Measurements from ENCODE around the gene TGM2.

TGM2 gene

DNA sequence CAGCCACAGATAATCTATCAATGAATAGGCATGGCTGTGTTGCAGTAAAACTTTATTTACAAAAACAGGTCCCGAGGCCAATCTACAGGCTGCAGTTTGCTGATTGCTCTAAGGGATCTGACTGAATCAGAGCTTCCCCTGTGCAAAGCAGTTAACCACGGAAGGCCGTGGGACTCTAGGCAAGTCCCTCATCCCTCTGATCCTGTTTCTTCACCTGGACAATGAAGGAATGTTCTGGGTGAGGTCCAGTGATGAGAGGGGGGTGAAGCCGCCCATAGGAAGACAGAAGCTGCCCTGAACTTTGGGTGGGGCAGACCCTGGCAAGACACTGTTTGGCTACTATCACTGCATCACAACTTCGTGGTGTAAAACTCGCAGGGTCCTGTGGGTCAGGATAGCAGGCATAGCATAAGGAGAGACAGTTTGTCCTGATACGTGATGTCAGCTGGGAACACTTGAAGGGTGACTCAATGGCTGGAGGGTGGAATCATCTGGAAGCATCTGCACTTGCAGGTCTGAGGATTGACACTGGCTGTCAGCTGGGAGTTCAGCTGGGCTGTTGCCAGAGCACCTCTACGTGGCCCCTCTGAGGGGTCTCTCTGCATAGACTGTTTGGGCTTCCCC is 33.3 kb upstream of the TGM2 start:
- DNase-seq = no peak

DNA sequence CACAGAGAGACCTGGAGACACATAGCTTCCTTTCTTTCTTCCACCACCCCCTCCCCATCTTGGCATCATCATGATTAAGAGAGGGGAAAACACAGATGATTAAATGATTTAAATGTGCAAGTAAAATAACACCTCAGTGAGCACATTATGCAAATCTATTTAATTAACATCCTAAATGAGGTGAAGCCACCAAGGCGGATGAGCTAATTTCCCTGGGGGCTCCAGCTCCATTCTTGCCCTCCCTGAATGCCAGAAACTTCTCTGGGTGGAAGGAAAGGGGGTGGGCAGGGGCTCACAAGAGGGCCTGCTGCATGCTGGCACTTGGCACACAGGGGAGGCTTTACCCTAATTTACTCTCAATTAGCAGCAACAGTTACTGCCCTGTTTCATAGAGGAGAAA is 32.5 kb upstream of the TGM2 start:
- no peak for DNase-seq

DNA sequence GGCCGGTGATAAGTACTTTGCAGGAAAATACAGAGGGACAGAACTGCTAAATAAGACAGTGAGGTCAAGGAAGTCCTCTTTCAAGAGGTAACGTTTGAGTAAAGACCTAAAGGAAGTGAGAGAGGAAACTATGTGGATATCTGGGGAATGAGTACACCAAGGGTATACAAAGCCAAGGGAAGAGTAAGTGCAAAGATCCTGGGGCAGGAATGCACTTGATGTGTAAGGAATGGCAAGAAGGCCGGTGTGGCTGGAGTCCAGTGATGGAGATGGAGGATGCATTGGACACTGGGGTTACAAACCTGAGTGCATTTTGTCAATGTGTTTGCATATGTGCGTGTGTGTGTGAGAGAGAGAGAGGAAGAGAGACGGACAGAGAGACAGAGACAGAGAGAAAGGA is 32.1 kb upstream of the TGM2 start:
- DNase-seq = no peak

DNA sequence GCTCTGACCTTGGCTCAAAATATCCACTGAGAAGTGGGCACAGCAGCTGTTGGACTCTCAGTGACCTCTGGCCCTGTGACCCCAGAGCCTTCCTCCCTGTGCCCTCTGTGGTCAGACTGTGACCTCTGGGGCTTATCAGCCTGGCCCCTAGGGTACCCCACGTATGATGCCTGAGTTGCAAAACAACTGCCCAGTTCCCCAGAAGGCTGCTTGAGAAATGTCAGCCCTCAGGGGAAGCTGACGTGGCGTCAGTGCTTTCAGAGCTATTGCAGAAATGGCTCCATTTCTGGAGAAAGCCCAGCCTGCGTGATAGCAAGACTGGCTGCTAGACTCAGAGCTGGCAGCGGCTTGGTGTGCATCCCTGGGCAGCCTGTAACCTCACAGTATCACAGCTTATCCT is 31.5 kb upstream of the TGM2 start:
- DNase-seq = no peak

DNA sequence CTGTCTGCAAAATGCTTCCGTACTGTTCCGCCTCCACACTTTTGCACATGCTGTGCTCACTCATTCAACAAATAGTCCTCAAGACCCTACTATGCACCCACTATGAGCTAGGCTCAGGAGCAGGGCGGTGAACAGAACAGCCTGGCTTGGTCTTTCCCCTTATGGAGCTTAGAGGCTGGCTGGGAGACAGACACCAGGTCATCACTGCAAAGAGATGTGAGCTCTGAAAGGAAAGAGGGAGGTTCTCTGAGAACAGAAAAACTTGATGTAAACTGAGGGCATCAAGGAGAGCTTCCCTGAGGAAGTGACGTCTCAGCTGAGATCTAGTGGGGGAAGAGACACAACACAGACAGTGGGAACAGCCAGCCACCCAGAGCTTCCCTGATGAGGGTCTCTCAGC is 31.0 kb upstream of the TGM2 start:
- DNase-seq = no peak

DNA sequence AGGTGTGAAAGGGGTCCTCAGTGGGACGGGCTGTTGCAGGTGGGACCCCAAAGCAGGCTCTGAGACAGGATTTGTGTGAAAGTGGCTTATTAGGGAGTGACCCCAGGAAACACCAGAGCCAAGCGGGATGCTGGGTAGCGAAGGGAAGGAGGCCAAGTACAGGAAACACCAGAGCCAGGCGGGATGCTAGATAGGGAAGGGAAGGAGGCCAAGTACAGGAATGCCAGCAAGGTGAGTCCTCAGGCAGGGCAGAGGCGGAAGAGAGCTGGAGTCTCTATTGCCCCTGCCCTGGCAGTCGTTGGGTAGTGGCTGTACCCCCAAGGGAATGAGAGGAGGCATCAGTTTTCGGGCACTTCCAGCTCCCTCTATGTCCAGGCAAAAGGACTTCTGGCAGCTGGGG is 30.5 kb upstream of the TGM2 start:
- DNase-seq = no peak

DNA sequence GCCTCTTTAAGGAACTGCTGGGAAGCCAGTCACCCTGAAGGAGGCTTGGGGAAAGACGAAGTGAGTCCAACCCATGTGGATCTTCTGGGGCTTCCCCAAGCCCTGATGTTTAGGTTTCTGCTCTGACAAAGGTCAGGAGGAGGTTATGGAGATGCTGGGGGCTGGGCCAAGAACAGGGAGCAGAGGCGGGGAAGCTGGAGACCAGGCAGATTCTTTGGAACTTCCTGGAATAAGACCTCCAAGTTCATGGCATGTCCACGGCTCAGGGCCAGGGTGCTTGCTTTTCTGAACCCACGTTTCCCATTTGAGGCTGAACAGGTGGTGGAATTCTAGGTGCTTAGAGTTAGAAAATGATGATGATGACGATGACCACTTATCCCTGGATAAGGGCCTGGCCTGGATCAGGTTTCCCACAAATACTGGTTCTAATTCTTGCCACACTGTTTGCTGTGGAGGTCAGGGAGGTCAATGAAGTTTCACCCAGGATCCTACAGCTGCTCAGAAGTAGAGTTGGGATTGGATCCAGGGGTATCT is 30.0 kb upstream of the TGM2 start:
- DNase-seq = no peak

DNA sequence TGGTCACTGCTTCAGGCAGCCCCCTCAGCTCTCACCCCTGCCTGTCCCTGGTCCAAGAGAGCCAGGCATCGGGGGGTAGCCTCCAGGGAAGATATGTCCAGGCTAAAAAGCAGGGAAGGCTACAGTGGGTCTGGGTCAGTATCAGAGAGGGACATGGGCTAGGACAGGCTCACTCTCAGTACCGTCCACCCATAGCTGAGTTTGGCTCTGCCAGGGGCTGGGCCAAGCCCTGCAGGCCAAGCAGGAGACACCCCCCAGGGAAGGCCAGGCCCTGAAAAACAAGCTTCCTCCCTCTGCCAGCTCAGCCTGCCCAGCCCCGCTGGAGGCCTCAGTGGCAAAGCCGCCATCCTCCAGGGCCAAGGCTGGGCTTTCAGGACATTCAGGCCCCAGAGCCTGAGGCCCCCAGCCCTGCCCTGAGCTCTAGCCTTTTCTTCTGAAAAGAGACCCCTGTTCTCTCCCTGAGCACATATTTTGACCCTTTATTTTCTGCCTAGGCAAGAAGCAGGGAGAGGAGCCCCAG is 28.6 kb upstream of the TGM2 start:
- no peak for DNase-seq

DNA sequence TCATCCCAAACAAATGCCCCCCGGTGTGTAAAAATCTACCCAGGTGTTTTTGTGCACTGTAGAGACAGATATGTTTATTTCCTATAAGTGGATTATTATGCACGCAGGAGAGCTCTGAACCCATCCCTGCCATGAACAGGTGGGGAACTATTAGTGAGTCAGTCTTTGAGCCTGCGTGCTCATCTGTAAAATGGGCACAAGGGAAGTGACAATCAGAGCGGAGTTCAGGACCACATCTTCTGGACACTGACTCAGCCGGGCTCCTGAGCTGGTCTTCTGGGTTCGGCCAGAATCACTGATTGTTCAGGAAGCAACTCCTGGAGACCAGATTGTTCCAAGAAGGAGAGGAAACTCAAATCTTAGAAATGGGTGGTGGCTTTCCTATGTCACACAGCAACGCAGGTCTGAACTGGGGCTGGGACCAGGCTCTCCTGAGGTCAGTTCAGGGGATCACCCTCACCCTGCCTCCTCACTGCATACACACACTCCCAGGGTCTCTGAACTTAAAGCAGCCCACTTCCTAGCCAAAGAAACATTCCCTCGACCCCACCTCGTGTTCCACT is 27.3 kb upstream of the TGM2 start:
- DNase-seq = no peak

DNA sequence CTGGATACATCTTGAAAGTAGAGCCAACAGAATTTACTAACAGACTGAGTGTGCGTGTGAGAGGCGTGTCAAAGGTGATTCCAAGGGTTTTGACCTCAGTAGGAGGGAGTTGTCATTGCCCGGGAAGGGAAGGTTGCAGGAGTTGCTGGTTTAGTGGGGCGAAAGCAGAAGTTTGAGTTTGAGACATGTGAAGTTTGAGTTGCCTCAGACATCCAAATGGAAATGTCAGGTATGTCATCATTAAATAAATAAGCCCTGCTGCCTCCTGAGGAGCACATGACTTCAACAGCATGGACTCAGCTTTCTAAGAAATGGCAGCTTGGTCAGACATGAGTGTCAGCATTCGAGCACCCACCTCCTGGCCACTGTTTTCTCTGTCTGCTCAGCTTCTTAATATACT is 26.6 kb upstream of the TGM2 start:
- no peak for DNase-seq

DNA sequence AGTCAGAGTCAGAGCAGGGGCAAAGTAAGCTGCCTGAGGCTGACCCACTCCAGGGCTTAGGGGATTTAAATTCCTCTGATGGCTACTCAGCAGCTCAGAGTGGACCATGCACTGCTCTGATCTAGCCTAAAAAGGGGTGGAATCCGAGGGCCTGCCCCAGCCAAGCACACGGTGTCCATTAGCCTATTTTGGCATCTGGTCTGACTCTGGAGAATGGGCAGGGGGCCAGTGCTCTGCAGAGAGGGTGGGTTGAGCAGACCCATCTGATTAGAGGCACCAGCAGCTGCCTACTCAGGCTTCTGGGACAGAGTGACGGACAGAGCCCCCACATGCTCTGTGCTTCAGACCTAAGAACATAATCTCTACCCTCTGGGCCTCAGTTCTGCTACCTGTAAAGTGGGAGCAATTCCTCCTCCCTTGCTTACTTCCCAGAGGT is 25.9 kb upstream of the TGM2 start:
- DNase-seq = no peak

DNA sequence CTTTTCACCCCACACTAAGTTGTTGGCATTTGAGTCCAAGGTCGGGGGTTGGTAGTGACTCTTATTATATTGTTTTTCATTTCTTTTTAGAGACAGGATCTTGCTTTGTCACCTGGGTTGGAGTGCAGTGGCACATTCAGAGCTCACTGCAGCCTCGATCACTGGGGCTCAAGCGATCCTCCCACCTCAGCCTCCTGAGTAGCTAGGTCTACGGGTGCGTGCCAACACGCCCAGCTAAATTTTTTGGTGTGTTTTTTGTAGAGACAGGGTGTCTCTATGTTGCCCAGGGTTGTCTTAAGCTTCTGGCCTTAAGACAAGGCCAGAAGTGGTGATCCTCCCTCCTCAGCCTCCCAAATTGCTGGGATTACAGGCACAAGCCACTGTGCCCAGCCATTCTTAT is 25.1 kb upstream of the TGM2 start:
- DNase-seq = no peak

DNA sequence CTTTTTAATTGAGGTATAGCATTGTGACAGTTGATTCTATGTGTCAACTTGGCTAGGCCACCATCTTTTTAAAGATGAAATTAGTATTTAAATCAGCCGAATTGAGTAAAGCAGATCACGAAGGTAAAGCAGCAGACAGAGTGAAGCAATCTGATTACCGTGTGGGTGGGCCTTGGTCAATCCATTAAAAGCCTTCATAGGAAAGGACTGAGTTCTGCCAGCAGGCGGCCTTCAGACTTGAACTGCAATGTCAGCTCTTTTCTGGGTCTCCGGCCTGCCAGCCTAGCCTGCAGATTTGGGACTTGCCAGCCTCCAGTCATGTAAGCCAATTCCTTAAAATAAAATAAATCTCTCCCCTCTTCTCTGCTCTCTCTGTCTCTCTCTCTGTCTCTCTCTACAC is 22.4 kb upstream of the TGM2 start:
- no peak for DNase-seq

DNA sequence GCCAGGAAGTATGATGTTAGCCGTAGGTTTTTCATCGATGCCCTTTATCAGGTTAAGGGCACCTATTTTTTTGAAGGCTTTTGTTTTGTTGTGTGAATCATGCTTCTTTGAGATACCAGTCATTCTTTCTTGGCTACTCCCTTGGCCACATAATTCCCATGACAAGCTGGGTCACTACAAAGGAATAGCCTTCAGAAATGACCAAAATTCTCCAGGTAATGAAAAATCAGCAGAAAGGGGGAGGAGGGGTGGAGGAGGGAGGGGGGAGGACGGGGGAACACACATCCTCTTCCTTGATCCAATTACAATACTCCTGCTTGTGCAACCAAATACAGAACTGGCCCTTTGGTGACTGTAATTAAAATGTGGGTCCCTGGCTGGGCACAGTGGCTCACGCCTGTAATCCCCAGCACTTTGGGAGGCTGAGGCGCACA is 21.7 kb upstream of the TGM2 start:
- no peak for DNase-seq

DNA sequence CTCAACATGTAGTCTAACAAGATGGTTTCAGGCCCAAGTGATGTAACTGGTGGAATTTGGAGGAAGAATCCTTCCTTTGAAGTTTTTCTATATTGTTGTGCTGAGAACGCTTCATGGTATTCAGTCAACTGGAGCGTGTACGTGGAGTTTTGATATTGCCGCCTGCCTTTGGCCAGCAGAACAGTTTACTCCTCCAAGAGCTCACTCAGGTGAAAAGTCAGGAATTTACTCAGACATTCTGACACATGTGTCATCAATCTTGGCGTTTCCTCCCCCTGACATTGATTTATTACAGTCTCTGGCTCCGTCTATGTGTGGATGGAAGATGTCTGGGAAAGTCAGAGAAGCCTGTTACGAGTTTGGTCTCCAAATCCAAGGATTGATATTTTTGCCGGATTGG is 19.0 kb upstream of the TGM2 start:
- DNase-seq = no peak

DNA sequence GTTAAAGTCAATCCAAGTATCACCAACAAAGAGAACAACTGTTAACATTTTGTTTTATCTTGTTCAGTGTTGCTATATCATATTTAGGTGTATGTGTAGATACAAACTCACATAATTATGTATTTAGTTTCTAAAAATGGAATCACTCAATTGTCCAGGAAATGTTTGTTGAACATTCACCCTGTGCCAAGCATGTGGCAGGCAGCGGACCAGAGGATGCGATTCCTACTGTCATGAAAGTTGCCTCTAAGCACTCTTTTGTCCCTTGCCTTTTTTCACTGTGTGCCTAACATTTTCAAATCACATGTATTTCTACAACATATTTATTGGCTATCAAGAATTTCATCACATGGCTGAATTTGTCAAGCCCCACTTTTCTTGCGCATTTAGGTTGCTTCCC is 16.9 kb upstream of the TGM2 start:
- no peak for DNase-seq

DNA sequence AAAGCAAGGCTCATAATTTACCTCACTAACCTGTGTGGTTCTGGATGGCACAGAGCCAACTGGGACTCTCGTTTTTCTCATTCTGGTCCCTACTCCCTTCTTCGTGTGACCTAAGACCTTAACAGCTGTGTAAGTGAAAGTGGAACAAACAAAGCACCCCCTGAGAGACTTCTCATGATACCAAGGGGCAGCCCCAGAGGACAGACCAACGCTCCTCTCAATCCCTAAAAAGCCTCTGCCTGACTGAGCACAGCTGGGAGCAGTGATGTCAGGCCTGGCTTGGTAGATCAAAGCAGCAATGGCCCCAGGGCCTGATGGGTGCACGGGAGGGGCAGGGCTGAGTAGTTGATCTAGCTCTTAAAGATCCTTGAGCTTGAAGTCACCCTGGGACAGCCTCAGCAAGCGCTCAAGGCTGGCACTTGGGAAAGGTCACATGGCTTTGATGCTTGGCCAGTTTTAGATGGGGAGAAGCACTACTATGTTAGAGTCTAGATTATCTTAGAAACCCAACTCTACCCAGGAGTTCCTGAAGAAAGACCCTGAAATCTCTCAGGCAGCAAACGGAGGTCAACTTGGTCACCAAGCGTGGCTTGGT is 16.2 kb upstream of the TGM2 start:
- no peak for DNase-seq

DNA sequence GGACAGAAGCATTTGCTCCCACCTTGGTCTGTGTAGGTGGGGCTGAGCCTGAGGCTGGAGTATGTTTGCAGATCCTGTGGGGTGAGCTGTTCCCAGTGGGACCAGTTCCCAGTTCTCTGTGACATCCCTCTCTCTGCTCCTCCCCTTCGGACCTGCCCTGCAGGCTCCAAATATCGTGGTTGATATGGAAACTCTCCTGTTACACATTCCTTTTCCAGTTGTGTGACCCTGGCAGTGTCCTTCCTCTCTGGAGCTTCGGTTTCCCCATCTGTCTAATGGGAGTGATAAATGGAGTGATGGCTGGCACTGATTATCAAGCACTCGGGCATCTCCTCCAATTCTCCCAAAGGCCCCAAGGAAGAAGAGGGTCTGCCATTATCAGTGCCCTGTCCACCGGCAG is 15.7 kb upstream of the TGM2 start:
- no peak for DNase-seq

DNA sequence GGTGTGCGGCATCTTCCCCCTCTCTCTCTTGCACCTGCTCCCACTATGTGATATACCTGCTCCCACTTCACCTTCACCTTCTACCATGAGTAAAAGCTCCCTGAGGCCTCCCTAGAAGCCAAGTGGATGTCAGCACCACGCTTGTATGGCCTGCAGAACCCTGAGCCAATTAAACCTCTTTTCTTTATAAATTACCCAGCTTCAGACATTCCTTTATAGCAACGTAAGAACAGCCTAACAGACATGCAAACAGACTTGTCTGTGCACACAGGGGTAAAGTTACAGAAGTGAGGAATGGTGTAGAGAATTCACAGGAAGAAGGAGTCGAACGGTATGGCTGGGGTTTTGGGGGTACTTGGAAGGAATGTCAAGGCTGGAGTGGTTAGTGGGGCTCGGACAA is 14.8 kb upstream of the TGM2 start:
- no peak for DNase-seq

DNA sequence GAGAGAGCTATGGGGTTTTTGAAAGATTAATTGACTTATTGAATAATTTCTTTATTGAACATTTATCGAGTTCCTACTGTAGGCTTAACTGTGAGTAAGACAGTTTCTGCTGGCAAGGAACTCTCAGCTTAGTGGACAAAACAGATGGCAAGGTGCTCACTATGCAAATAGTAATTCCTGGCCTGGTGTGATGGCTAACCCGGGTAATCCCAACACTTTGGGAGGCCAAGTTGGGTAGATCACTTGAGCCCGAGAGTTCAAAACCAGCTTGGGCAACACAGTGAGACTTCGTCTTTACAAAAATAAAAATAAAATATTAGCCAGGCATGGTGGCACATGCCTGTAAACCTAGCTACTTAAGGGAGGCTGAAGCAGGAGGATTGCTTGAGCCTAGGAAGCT is 13.5 kb upstream of the TGM2 start:
- DNase-seq = no peak

DNA sequence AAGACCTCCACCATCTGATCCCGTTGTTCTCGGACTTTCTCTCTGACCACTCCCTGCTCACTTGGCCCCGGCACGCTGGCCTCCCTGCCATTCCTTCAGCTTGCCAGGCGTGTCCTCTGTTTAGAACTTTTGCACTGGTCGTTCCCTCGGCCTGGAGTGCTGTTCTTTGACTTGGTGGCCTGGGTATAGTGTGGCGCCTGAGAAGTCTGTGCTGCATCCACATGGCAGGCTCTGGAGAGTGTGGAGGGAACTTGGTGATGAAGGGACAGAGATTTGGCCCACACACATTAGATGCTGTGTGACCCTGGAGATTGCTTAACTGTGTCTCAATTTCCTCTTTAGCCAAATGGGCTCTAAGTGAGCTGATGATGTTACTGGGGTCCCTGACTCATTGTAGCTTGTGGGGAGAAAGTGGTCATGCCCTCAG is 13.0 kb upstream of the TGM2 start:
- no peak for DNase-seq

DNA sequence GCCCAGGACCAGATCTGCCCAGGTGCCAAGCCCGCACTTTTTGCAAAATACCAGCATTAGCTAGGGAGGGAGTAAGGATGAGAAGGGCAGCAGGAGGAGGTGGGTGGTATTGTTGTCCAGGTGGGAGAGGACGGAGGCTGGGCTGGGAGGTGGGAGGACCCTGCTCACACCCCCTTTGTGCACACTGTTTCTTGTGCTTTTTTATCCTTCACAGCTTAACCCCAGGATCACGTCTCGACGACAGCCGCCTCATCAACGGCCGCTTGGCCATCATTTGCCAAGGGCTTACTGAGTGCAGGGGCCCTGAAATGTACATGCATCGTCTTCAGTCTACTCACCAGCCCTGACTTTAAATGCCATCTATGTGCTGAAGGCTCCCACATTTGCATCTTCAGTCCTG is 12.1 kb upstream of the TGM2 start:
- DNase-seq = no peak

DNA sequence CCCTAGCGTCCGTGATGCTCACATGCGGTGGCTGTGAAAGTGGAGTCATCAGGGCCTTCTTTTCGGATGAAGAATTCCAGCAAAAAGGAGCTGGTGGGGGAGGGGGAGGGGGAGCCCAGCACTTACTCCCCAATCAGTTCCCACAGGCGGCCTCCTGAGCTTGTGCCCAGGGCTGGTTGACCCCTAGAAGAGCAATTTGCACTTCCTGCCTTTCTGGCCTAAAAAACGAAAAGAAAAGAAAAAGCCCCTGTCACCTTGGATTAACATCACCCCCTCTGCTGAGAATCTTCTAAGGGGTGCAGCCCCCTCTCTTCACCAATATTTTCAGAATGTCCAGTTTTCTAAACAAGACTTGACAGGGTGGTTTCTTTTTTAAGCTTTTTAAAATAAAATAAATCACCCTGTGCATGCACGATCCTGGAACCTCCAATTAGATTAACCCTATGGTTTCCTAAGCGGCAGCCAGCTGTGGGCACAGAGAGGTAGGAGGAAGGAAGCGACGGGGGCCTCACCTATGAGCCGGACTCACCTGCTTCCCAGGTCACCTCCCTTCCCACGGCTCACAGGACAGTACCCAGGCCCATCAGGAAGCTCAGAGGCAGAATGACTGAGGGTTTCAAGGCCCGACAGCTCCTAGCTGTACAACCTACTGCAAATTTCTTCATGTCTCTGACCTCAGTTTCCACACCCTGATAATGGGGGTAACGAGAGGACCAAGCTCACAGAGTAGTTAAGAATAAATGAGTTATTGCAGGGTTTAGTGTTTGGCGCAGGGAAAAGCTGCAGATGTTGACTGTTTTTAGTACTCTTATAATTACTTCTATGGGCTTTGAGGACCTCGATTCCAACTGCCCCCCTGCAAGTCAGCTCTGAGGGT is 10.5 kb upstream of the TGM2 start:
- no peak for DNase-seq

All from activated CD4-positive, alpha-beta T cell treated with anti-CD3 and anti-CD28 coated beads for 4 hours (primary cell).